ENCODE measurements around the gene FGF22. TPM values are rescaled to one million over a fixed set of nuclear protein-coding genes. Genes with fewer than 3 reads are reported as not detected.

Gene FGF22
- total and polyA plus RNA-seq, 2 of the 4 experiments (the other 2 are of a cell fraction), result 0.14 TPM; not detected in 1

- Histone ChIP-seq H3K18ac (ENCODE audit: low read depth, low read length) (no peak overlapping the region), H4K8ac (ENCODE audit: low read depth in 2 of 2, low read length in 2 of 2) (no peak overlapping the region), H3K14ac (replicated peaks; ENCODE audit: low read depth, low read length) (no peak overlapping the region), H3K9ac (ENCODE audit: low read depth, low read length) (no peak overlapping the region), H3K4me2 (ENCODE audit: low read depth, low read length) (no peak overlapping the region), H3K79me1 (ENCODE audit: low read depth in 1 of 2, low read length in 2 of 2) (no peaks in the 10 kb centered on the region), H3K23ac (ENCODE audit: low read depth, low read length) (no peak overlapping the region), H3K4ac (ENCODE audit: low read depth, low read length) (no peak overlapping the region), H4K5ac (ENCODE audit: low read depth, low read length) (no peak overlapping the region), H3K27me3 (ENCODE audit: control insufficient read depth, insufficient read depth, low read length) (no peaks in the 10 kb centered on the region), H4K20me1 (ENCODE audit: insufficient read depth, low read length) (peaks cover 12% of the 10 kb centered on the region), H3K4me1 (ENCODE audit: control insufficient read depth, insufficient read depth, low read length) (peaks cover 10% of the 10 kb centered on the region), H4K91ac (ENCODE audit: insufficient read depth, low read depth, low read length) (no peak overlapping the region), H3K9me3 (ENCODE audit: control insufficient read depth, insufficient read depth, low read length) (no peaks in the 10 kb centered on the region), H2BK5ac (ENCODE audit: low read depth, low read length, poor library complexity, severe bottlenecking) (no peak overlapping the region), H2BK15ac (ENCODE audit: low read depth, low read length) (no peak overlapping the region), H3K56ac (ENCODE audit: extremely low read depth, insufficient read depth, low read length) (no peak overlapping the region), H2BK20ac (ENCODE audit: low read depth, low read length) (no peak overlapping the region), H3K36me3 (ENCODE audit: control insufficient read depth, insufficient read depth, low read length) (no peaks in the 10 kb centered on the region), H3K9me1 (ENCODE audit: insufficient read depth, low read length) (peaks cover 7% of the 10 kb centered on the region), H2AFZ (replicated peaks; ENCODE audit: low read length, poor library complexity) (no peak overlapping the region), H3K27ac (ENCODE audit: insufficient read depth, low read length) (no peak overlapping the region), H3K4me3 (ENCODE audit: insufficient read depth, low read depth, low read length) (no peak overlapping the region), H2BK120ac (ENCODE audit: low read depth, low read length) (no peak overlapping the region), H2AK5ac (ENCODE audit: low read depth, low read length) (no peak overlapping the region), H2AK9ac (replicated peaks; ENCODE audit: low read depth, low read length, poor library complexity) (no peak overlapping the region)
- ChIA-PET CTCF (no interaction called here), POLR2A (ENCODE audit: unreplicated experiment) (no interaction called here)
- dilution Hi-C loops (cut with HindIII; ENCODE audit: low sequenced_read_pairs, unreplicated experiment) (no loop called here), intact Hi-C loops (cut with micrococcal nuclease) (no loop called here), in situ Hi-C loops (cut with MboI; ENCODE audit: low sequenced_read_pairs) (no loop called here)
- DNase-seq, result no peak
- WGBS, 2 experiments (ENCODE audit: extremely low coverage in 2 of 2, insufficient read length in 1 of 2), result 85% methylated on average over 18 of the region's 30 CpGs; no CpG with 5 or more reads in 1 of the 2 experiments
- TF ChIP-seq FOS (IDR thresholded peaks at IDR 0.05; ENCODE audit: low read depth, low read length) (no peak), USF2 (IDR thresholded peaks at IDR 0.05; ENCODE audit: low read depth, low read length) (no peak), BHLHE40 (IDR thresholded peaks at IDR 0.05; ENCODE audit: low read depth, low read length) (no peak), RCOR1 (IDR thresholded peaks at IDR 0.05; ENCODE audit: insufficient replicate concordance, low read length) (no peak), RFX5 (IDR thresholded peaks at IDR 0.05; ENCODE audit: low read depth, low read length) (no peak), POLR2A (IDR thresholded peaks at IDR 0.05; ENCODE audit: low read depth, low read length) (no peak), NFE2L2 (IDR thresholded peaks at IDR 0.05; ENCODE audit: low read depth, low read length) (no peak), SMC3 (IDR thresholded peaks at IDR 0.05; ENCODE audit: low read depth, low read length) (no peak), MAFK (IDR thresholded peaks at IDR 0.05; ENCODE audit: low read depth, low read length) (no peak), CHD1 (IDR thresholded peaks at IDR 0.05; ENCODE audit: low read depth, low read length) (no peak)
- ATAC-seq (ENCODE audit: low read depth), result no peak
- no TSS peak for BruUV-seq (replicated peaks)
Measured at GRCh38 chr19:607301-608154, 32.2 kb upstream of the FGF22 start.

Data from IMR-90 (cell line).